Neutrophil (primary cell): ENCODE data around the gene SLC22A14.

Experiments
- H3K27ac ChIP-seq: fragments of 200-600 bp; sonication (generic); 2 replicates; pipeline ENCODE4 v1.5.1; 2016; ENCODE audit warnings: mild to moderate bottlenecking, moderate library complexity
- H3K27me3 ChIP-seq: fragments of 200-600 bp; sonication (generic); 2 replicates; pipeline ENCODE4 v1.6.0; 2016; ENCODE audit warnings: mild to moderate bottlenecking
- H3K36me3 ChIP-seq: fragments of 200-600 bp; sonication (generic); 2 replicates; pipeline ENCODE4 v1.5.1; 2017
- H3K4me1 ChIP-seq, 2 experiments: fragments of 200-600 bp in 1 of 2; sonication (generic) in 1 of 2; 1 replicate in 1 of 2; 2 replicates in 1 of 2; pipeline versions ENCODE4 v1.5.1 to v1.6.1; 2013 to 2016; ENCODE audit warnings: low read depth in 1 of 2, low read length in 1 of 2, mild to moderate bottlenecking in 1 of 2, moderate library complexity in 1 of 2; ENCODE audit not compliant: control insufficient read depth in 1 of 2, insufficient read depth in 1 of 2
- H3K4me3 ChIP-seq, 2 experiments: fragments of 200-600 bp in 1 of 2; sonication (generic) in 1 of 2; 1 replicate in 1 of 2; 2 replicates in 1 of 2; pipeline ENCODE4 v1.5.1; 2013 to 2016; ENCODE audit warnings: low read depth in 1 of 2, low read length in 1 of 2, mild to moderate bottlenecking in 1 of 2, moderate library complexity in 1 of 2
- H3K9me3 ChIP-seq: fragments of 200-600 bp; sonication (generic); 2 replicates; pipeline ENCODE4 v1.5.1; 2016
- TF ChIP-seq, protein P1 (sequence below): fragments of 200-600 bp; sonication (generic); IDR thresholded peaks from 2 replicates; pipeline ENCODE4 v1.5.1; 2016; ENCODE audit warnings: antibody characterized with exemption

The SLC22A14 gene

DNA sequence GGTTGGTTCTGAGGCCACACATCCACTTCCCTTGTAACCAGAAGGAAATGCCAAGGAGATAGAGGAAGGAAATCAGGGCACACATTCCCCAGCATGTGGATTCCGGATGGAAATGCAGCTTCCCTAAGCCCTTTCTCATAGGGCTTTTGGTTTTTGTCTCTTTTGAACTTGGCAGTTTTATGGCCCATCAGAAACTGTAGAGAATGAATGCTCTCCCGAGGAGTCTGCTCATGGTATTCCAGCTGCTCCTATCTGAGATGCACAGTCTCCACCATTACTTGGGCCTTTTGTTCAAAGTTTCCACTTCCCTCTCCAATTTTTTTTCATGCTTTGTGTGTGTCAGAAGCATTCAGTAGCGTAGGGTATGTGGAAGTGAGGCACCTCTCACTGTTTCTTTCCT lies 85.7 kb downstream of the SLC22A14 start:
- peaks cover 11% of the 10 kb centered on the region for H3K36me3 ChIP-seq
- no peak overlapping the region for H3K27ac ChIP-seq
- TF ChIP-seq, protein P1, sequence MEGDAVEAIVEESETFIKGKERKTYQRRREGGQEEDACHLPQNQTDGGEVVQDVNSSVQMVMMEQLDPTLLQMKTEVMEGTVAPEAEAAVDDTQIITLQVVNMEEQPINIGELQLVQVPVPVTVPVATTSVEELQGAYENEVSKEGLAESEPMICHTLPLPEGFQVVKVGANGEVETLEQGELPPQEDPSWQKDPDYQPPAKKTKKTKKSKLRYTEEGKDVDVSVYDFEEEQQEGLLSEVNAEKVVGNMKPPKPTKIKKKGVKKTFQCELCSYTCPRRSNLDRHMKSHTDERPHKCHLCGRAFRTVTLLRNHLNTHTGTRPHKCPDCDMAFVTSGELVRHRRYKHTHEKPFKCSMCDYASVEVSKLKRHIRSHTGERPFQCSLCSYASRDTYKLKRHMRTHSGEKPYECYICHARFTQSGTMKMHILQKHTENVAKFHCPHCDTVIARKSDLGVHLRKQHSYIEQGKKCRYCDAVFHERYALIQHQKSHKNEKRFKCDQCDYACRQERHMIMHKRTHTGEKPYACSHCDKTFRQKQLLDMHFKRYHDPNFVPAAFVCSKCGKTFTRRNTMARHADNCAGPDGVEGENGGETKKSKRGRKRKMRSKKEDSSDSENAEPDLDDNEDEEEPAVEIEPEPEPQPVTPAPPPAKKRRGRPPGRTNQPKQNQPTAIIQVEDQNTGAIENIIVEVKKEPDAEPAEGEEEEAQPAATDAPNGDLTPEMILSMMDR: no peak
- no peak overlapping the region for H3K4me3 ChIP-seq
- no peaks in the 10 kb centered on the region for H3K27me3 ChIP-seq
- no peaks in the 10 kb centered on the region for H3K9me3 ChIP-seq
- no peaks in the 10 kb centered on the region for H3K4me1 ChIP-seq
